Left lung (tissue), 10 donors: ENCODE results near the gene CARNS1. TPM values are rescaled to one million over a fixed set of nuclear protein-coding genes. Genes with fewer than 3 reads are reported as not detected.
"Not testable (repeated sequence)": the region's sequence is repeated elsewhere in the genome, so short reads cannot be mapped to it uniquely, and the experiment has no call there.

Experiments
- ATAC-seq: fragments of 200-7000 bp; cut with Tn5 transposase; one replicate; pipeline ENCODE4 v1.9.1; 2020; ENCODE audit warnings: moderate library complexity
- DNase-seq, 4 donors: peaks; one replicate each; pipeline ENCODE4 v3.0.0-alpha.2; 2013 to 2020
- H3K27ac ChIP-seq, 2 donors: fragments of 200-600 bp; sonication (generic) in 1 of 2; one replicate each; pipeline versions ENCODE4 v1.5.0 to v1.8.0; 2020 to 2021
- H3K27me3 ChIP-seq, 2 donors: fragments of 200-600 bp; sonication (generic) in 1 of 2; one replicate each; pipeline versions ENCODE4 v1.5.0 to v1.8.0; 2020 to 2021
- H3K36me3 ChIP-seq, 2 donors: fragments of 200-600 bp; sonication (generic) in 1 of 2; one replicate each; pipeline versions ENCODE4 v1.5.0 to v1.8.0; 2020 to 2021
- H3K4me1 ChIP-seq, 2 donors: fragments of 200-600 bp; one replicate each; pipeline ENCODE4 v1.8.0; 2021
- H3K4me3 ChIP-seq, 2 donors: fragments of 200-600 bp; sonication (generic) in 1 of 2; one replicate each; pipeline versions ENCODE4 v1.5.0 to v1.8.0; 2020 to 2021; ENCODE audit warnings: mild to moderate bottlenecking in 1 of 2
- H3K9me3 ChIP-seq, 2 donors: fragments of 200-600 bp; sonication (generic) in 1 of 2; one replicate each; pipeline versions ENCODE4 v1.5.0 to v1.8.0; 2020 to 2021
- CTCF ChIP-seq, 2 donors: fragments of 200-600 bp; sonication (generic) in 1 of 2; IDR thresholded peaks; one replicate each; pipeline versions ENCODE4 v1.5.0 to v1.8.0; 2021; ENCODE audit warnings: antibody characterized with exemption in 2 of 2
- intact Hi-C, 2 donors: fragments of 100-400 bp; cut with DNase I; formaldehyde crosslinking; loops; one replicate each; pipeline versions ENCODE4 v1.11.2 to v1.14.2; 2022
- polyA plus RNA-seq, 6 donors: library from polyadenylated mRNA; unstranded; fragments of 120-200 nt; gene quantifications; one replicate each; pipeline ENCODE4 v1.2.1, GENCODE V29; 2013; ENCODE audit not compliant: insufficient read length in 6 of 6
- total RNA-seq, 2 donors: library from RNA; stranded (reverse); fragmentation: NEBNext Ultra II Directional; extraction: Animal tissue kit (Norgen Biotek cat#: 25700); gene quantifications; one replicate each; pipeline ENCODE4 v1.2.1, GENCODE V29; 2021
- donor health status: DM: no; HTN: yes; CAD: no.
- donor health status: DM: no; HTN: no; CAD: no.

CARNS1 gene
- total and polyA plus RNA-seq, 8 donors = 0.71 to 5.6 (median 3.1) TPM

GRCh38 chr11:67423891-67424613 lies 8.6 kb downstream of the CARNS1 start:
- intact Hi-C loops = no loop called here

GRCh38 chr11:67427364-67427859 lies 11.9 kb downstream of the CARNS1 start:
- H3K27me3 ChIP-seq, intact Hi-C loops, DNase-seq, H3K9me3 ChIP-seq: not testable (repeated sequence)
- peak overlapping the region; percentile 80 to 82 for H3K27ac ChIP-seq
- peaks cover 0 to 30% of the 10 kb centered on the region in 2 donors for H3K36me3 ChIP-seq
- ATAC-seq = peak; percentile 3
- H3K4me1 ChIP-seq = peaks cover 12 to 19% of the 10 kb centered on the region in 2 donors
- H3K4me3 ChIP-seq = peak overlapping the region; percentile 71 to 90

More at GRCh38 chr11:67423891-67424613, 8.6 kb downstream of the CARNS1 start:
- H3K27me3 ChIP-seq = no peaks in the 10 kb centered on the region
- no peak for DNase-seq
- H3K4me1 ChIP-seq = peaks cover 11 to 32% of the 10 kb centered on the region in 2 donors
- H3K36me3 ChIP-seq = no peaks in the 10 kb centered on the region
- no peak for TF ChIP-seq CTCF (IDR thresholded peaks at IDR 0.05)
- no peak for ATAC-seq
- H3K4me3 ChIP-seq = no peak overlapping the region
- no peak overlapping the region for H3K27ac ChIP-seq
- no peaks in the 10 kb centered on the region for H3K9me3 ChIP-seq

GRCh38 chr11:67428052-67429001 lies 12.8 kb downstream of the CARNS1 start, which contains the start of gene RPS6KB2:
RPS6KB2 (plus strand) TSS chr11:67428494; CDS start chr11:67428546, 52 bp downstream.
- DNase-seq (peak; percentile 98 to 99 (median 98)), ATAC-seq (peak; percentile 96)
- H3K4me3 ChIP-seq = peak within 1 kb of the TSS; percentile 71 to 90
- H3K27ac ChIP-seq = peak within 1 kb of the TSS; percentile 80 to 82
- peaks cover 12 to 19% of the 10 kb centered on the region in 2 donors for H3K4me1 ChIP-seq
- H3K27me3 ChIP-seq = no peaks in the 10 kb centered on the region
- intact Hi-C loops = no loop called here
- H3K36me3 ChIP-seq = peaks cover 0 to 39% of the 10 kb centered on the region in 2 donors
- H3K9me3 ChIP-seq = no peaks in the 10 kb centered on the region
- no peak for TF ChIP-seq CTCF (IDR thresholded peaks at IDR 0.05)

- no peaks in the 10 kb centered on the region for H3K27me3 ChIP-seq
- no peak for ATAC-seq
- intact Hi-C loops = no loop called here
- H3K4me1 ChIP-seq = peaks cover 12 to 19% of the 10 kb centered on the region in 2 donors
- H3K27ac ChIP-seq = peak overlapping the region in 1 of 2 donors; percentile 80
- H3K9me3 ChIP-seq = no peaks in the 10 kb centered on the region
- no peak for TF ChIP-seq CTCF (IDR thresholded peaks at IDR 0.05)
- peak overlapping the region; percentile 71 to 90 for H3K4me3 ChIP-seq
- no peak for DNase-seq
- H3K36me3 ChIP-seq = peaks cover 0 to 48% of the 10 kb centered on the region in 2 donors
Observed at GRCh38 chr11:67429038-67429668, 13.7 kb downstream of the CARNS1 start.

GRCh38 chr11:67429722-67430121 lies 14.2 kb downstream of the CARNS1 start:
- no peak for ATAC-seq
- Histone ChIP-seq H3K36me3 (peaks cover 0 to 53% of the 10 kb centered on the region in 2 donors), H3K27ac (no peak overlapping the region), H3K4me3 (peak overlapping the region in 1 of 2 donors; percentile 71), H3K4me1 (peaks cover 12 to 21% of the 10 kb centered on the region in 2 donors), H3K27me3 (no peaks in the 10 kb centered on the region), H3K9me3 (no peaks in the 10 kb centered on the region)
- intact Hi-C loops = no loop called here
- DNase-seq = no peak
- TF ChIP-seq CTCF (IDR thresholded peaks at IDR 0.05) = no peak
